ENCODE data around the gene COG2.
A peak's percentile ranks its signal among the peaks of the same experiment; 100 is the strongest.
"Not testable (repeated sequence)": the region's sequence is repeated elsewhere in the genome, so short reads cannot be mapped to it uniquely, and the experiment has no call there.

The COG2 gene

GRCh38 chr1:230642263-230642959 is at the start of gene COG2:
Gene COG2, plus strand, starts transcription at chr1:230642481. Its CDS starts 126 bp downstream, at chr1:230642607.
- peak; percentile 97 to 99 (median 98) for DNase-seq

- no peak for DNase-seq
These were observed 49.4 kb upstream of the COG2 start for GRCh38 chr1:230592848-230593414.

GRCh38 chr1:230594214-230594773 is 48.0 kb upstream of the COG2 start:
- no peak for DNase-seq

GRCh38 chr1:230595181-230595580 is 47.1 kb upstream of the COG2 start:
- no peak for DNase-seq

GRCh38 chr1:230596306-230596705 is 46.0 kb upstream of the COG2 start:
- no peak for DNase-seq

GRCh38 chr1:230598745-230599144 is 43.5 kb upstream of the COG2 start:
- no peak for DNase-seq

GRCh38 chr1:230599926-230600656 is 42.2 kb upstream of the COG2 start:
- no peak for DNase-seq

- not testable (repeated sequence) for DNase-seq
These were observed 41.5 kb upstream of the COG2 start for GRCh38 chr1:230600657-230601400.

GRCh38 chr1:230609208-230609607 is 33.1 kb upstream of the COG2 start:
- no peak for DNase-seq

- no peak for DNase-seq
These were observed 31.7 kb upstream of the COG2 start for GRCh38 chr1:230610589-230610988.

GRCh38 chr1:230611128-230611877 is 31.0 kb upstream of the COG2 start:
- no peak for DNase-seq

- no peak for DNase-seq
These were observed 30.4 kb upstream of the COG2 start for GRCh38 chr1:230611878-230612235.

- DNase-seq, result no peak
These were observed 29.6 kb upstream of the COG2 start for GRCh38 chr1:230612651-230613050.

GRCh38 chr1:230614121-230614520 is 28.2 kb upstream of the COG2 start:
- no peak for DNase-seq

- DNase-seq, result no peak
These were observed 23.7 kb upstream of the COG2 start for GRCh38 chr1:230618537-230618936.

- no peak for DNase-seq
These were observed 21.5 kb upstream of the COG2 start for GRCh38 chr1:230620649-230621323.

- no peak for DNase-seq
These were observed 20.8 kb upstream of the COG2 start for GRCh38 chr1:230621324-230622030.

- DNase-seq, result no peak
These were observed 20.1 kb upstream of the COG2 start for GRCh38 chr1:230622151-230622550.

- no peak for DNase-seq
These were observed 18.1 kb upstream of the COG2 start for GRCh38 chr1:230624097-230624713.

GRCh38 chr1:230626232-230626631 is 16.0 kb upstream of the COG2 start:
- no peak for DNase-seq

GRCh38 chr1:230627767-230628166 is 14.5 kb upstream of the COG2 start:
- DNase-seq, result no peak

Data from activated naive CD4-positive, alpha-beta T cell (primary cell).